Activated T-helper 1 cell treated with Interleukin-2 at 50 U/mL for 16 hours (primary cell): ENCODE results near the gene DNM3.

Source experiments
- DNase-seq: peaks from one replicate; pipeline ENCODE4 v3.0.0-alpha.2; 2020; ENCODE audit warnings: low read depth

DNM3 gene

DNA sequence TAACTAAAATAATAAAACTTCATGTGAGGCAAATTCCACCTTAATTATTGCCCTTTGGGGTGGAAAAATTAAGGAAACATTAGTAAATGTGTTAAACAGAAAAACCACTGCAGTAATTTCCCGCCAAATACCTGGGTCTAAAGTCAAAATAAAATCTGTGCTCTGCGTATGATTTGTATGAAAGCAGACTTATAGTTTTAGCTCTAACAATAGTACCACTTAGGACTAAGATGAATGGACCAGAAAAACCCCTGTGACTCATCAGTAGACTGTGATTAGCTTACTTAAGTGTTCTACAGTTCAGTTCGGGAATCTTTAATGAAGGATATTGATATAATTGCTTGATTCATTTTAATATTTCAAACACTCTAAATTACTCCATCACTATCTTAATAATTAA is 555.9 kb downstream of the DNM3 start:
- DNase-seq = no peak

DNA sequence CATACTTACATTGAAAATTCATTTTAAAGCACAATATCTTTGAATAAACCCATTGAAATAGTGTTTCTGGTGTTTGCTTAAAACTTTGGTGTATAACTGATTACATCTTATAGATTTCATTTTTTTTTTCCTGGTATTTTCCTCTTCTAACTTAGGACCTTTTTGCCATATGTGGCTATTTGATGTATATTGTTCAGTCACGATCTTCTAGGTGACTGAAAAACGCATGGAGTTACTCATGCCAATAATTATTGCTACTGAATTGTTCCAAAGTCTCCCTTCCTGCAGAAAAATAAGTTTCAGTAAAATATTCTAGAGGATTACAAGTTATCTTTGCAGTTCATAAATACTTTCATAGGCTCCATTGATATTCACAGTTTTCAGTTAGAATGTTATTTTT is 556.3 kb downstream of the DNM3 start:
- DNase-seq = no peak

- DNase-seq = no peak
Observed at GRCh38 chr1:172398193-172398592, 556.9 kb downstream of the DNM3 start.

GRCh38 chr1:172398970-172399755 is 557.9 kb downstream of the DNM3 start:
- DNase-seq = no peak

DNA sequence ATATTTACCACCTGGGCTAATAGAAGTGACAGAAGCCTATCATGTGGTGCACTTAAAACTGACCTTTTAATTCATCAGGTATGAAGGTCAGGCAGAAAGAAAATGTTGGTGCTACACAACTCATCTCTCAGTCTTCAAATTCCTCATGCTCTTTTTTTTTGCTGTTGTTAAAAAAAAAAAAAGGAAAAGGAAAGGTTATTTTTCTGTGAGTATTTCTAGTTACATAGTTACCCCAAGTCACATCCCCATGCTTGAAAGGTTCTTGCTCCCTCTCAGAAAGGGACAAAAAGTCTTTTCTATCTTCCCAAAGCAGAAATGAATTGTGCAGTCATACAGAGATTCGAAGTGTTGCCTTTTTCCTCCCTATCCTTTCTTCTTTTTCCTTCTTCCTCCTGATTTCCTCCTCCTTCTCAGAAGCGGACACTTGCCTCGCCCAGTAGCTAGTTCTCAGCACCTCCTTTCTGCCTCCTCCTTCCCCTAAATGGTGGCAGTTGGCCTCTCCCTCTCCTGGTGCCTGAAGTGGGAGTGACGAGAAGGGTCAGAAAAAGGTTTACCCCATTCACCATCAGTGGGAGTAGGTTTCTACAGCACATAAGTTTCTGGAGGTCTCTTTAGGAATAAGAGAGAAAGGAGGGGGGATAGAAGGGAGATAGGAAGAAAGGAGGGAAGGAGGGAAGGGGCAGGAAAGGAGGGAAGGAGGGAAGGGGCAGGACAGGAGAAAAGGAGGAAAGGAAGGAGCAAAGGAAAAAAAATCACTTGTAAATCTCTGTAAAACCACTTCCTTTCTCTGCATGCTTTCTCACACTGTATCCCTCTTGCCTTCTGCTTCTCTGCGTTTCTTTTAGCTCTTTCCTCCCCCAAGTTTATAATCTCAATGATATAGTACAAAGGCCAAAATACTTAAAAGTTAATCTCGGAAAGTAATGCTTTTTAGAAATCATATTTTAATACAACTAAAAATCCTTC is 558.7 kb downstream of the DNM3 start:
- DNase-seq = no peak

DNA sequence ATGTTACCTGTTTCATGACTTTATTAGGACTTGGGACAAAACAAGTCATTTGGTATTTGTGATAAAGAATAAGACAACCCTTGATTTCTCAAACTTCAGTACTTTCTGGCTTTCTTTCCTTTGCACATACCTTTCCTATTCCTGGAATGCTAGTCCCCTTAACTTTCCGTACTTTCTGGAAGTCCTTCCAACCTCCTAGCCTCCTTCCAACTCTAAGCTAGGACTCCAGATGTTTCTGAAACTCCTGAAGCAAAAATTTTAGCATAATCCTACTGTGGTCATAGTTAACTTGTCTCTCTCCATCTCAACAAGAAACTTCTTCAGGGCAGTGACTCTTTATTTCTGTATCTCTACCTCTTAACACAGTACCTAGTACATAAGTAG is 559.4 kb downstream of the DNM3 start:
- DNase-seq = no peak

- no peak for DNase-seq
Observed at GRCh38 chr1:172401477-172401876, 560.2 kb downstream of the DNM3 start.

- no peak for DNase-seq
Observed at GRCh38 chr1:172401892-172402291, 560.6 kb downstream of the DNM3 start.

GRCh38 chr1:172402878-172403569 is 561.7 kb downstream of the DNM3 start:
- no peak for DNase-seq

GRCh38 chr1:172404121-172404520 is 562.8 kb downstream of the DNM3 start:
- no peak for DNase-seq

GRCh38 chr1:172405912-172406311 is 564.6 kb downstream of the DNM3 start:
- no peak for DNase-seq

DNA sequence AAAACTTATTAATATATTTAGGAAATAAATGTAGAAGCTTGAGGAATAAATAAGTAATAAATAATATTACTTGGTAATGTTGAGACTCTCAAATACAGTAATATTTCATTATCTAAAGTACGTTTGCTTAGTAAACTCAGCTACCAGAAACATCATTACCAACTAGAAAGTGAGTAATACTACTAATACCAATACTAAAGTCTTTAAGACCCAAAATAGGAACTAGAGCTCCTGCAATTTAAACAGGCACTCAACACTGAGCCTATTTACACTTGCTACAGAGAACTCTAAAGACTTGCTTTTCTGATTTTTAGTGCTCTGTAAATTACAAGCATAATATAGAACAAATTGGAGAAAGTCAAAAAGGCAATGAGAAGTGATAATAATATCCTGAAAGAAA is 565.7 kb downstream of the DNM3 start:
- DNase-seq = no peak

DNA sequence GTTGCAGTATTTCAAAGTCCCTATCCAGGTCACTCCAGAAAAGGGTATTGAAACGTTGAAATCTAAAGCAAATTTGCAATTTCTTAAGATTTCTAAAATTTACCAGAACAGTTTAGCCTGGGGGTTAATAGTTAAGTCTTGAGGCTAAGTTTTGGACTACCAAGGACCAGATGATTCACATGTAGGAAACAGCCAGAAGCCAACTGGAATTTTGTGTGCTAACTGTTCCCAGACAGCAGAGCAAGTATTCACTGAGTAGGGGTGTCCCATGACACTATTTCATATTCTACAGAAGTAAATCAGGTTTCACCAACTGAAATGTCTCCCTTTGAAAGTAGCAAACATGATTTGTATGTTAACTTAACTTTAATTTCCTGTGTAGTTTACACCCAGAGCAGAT is 567.7 kb downstream of the DNM3 start:
- no peak for DNase-seq

DNA sequence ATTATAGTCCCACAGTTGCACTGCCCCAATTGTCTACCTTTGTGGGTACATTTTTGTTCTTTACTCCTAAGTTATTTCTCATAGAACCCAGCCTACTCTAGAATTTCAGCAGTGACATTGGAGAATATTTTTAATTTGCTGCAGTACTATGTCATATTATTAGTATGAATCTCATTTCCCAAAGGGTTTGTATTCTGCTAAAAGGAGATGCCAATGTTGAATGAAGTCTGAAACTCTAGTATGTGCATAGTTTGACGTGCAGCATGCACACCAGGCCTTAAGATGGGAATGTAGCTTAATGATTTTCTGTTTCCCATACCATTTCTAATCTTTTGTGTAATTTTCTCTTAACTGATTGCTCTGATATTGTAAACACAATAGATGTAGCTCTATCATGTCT is 568.7 kb downstream of the DNM3 start:
- DNase-seq = no peak

DNA sequence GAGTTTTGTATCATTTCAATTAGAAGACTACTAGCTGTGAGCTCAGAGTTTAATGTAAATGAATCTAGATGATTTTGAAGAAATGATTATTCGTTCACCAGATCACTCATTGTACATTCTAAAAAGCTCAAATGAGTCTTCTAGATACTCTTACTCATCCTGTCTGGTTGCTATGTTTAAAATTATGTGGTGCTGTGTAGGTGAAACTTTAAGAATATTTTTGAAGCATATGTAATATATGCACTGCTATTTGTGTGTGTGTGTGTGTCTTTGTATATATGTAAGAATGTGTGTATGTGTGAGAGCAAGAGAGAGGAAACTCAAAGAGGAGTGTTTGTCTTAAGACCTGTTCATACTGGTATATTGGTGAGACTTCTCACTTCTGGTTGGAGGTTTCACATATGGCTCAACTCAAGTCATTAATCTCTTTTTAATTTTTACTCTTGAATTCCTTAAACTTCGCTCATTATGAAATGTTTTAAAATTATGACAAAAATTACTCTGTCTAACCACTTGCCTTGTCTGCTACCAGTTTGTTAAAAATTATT is 570.6 kb downstream of the DNM3 start:
- DNase-seq = no peak

- DNase-seq = no peak
Observed at GRCh38 chr1:172414331-172414730, 573.0 kb downstream of the DNM3 start.

- no peak for DNase-seq
Observed at GRCh38 chr1:172416496-172417035, 575.3 kb downstream of the DNM3 start.

- DNase-seq = no peak
Observed at GRCh38 chr1:172417557-172417956, 576.3 kb downstream of the DNM3 start.

GRCh38 chr1:172420385-172420784 is 579.1 kb downstream of the DNM3 start, which contains the start of gene C1orf105:
TSS of gene C1orf105 (plus strand) at chr1:172420685. CDS start at chr1:172420886, 201 bp downstream.
- no peak for DNase-seq

- no peak for DNase-seq
Observed at GRCh38 chr1:172421974-172422604, 580.8 kb downstream of the DNM3 start.

DNA sequence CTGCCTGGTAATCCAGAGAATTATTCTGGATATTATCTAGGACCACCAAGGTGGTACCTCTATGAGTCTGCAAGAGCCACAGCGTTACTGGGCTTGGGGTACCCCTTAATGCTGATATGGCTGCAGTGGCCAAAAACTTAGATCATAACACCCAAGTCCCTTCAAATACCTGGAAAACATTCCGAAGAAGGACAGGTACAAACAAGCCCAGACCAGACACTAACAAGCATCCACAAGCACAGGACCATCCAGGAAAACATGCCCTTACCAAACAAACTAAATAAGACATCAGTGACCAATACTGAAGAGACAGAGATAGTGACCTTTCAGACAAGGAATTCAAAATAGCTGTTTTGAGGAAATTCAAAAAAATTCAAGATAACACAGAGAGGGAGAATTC is 582.0 kb downstream of the DNM3 start:
- no peak for DNase-seq
